Heart left ventricle (tissue), 16 donors: ENCODE data around the gene ITSN1. TPM values are rescaled to one million over a fixed set of nuclear protein-coding genes. Genes with fewer than 3 reads are reported as not detected.

ENCODE experiments used
- ATAC-seq, 4 donors: fragments of 200-7000 bp; cut with Tn5 transposase; one replicate each; pipeline ENCODE4 v1.9.1; 2020 to 2022; ENCODE audit warnings: moderate library complexity in 4 of 4, mild to moderate bottlenecking in 3 of 4, moderate number of reproducible peaks in 1 of 4
- DNase-seq, 5 donors: peaks; one replicate each; pipeline ENCODE4 v3.0.0-alpha.2; 2020
- H3K27ac ChIP-seq, 12 donors: fragments of 200-600 bp; sonication (generic) in 4 of 12; one replicate each; pipeline versions ENCODE4 v1.5.0 to v1.8.0; 2016 to 2022; ENCODE audit warnings: mild to moderate bottlenecking in 2 of 12
- H3K27me3 ChIP-seq, 9 donors: fragments of 200-600 bp; sonication (generic) in 2 of 9; one replicate each; pipeline versions ENCODE4 v1.5.1 to v1.8.0; 2016 to 2022; ENCODE audit warnings: mild to moderate bottlenecking in 3 of 9
- H3K36me3 ChIP-seq, 9 donors: fragments of 200-600 bp; sonication (generic) in 2 of 9; one replicate each; pipeline versions ENCODE4 v1.5.0 to v1.8.0; 2018 to 2022; ENCODE audit warnings: mild to moderate bottlenecking in 2 of 9
- H3K4me1 ChIP-seq, 12 donors: fragments of 200-600 bp; sonication (generic) in 4 of 12; one replicate each; pipeline versions ENCODE4 v1.5.0 to v1.8.0; 2016 to 2022; ENCODE audit warnings: mild to moderate bottlenecking in 3 of 12
- H3K4me3 ChIP-seq, 12 donors: fragments of 200-600 bp; sonication (generic) in 4 of 12; one replicate each; pipeline versions ENCODE4 v1.5.0 to v1.8.0; 2017 to 2022; ENCODE audit warnings: mild to moderate bottlenecking in 9 of 12, moderate library complexity in 4 of 12
- H3K9me3 ChIP-seq, 12 donors: fragments of 200-600 bp; sonication (generic) in 4 of 12; one replicate each; pipeline versions ENCODE4 v1.5.0 to v1.8.0; 2016 to 2022; ENCODE audit warnings: mild to moderate bottlenecking in 1 of 12
- POLR2A ChIP-seq, 2 donors: fragments of 450-650 bp; IDR thresholded peaks; one replicate each; pipeline ENCODE4 v1.6.1; 2017; ENCODE audit warnings: antibody characterized with exemption in 2 of 2, mild to moderate bottlenecking in 2 of 2, moderate library complexity in 2 of 2
- WGBS, 4 donors: extraction: QIAGEN DNeasy Blood & Tissue Kit in 2 of 4; methylation state at CpG; one replicate each; pipeline versions ENCODE4 v1.1.5 to v1.1.7; 2013 to 2018; 5-methylcytosine and 5-hydroxymethylcytosine counted together
- intact Hi-C, 10 donors: fragments of 100-400 bp; cut with DNase I; formaldehyde crosslinking; loops; one replicate each; pipeline versions ENCODE4 v1.11.1 to v1.14.2; 2022
- polyA plus RNA-seq, 2 donors: library from polyadenylated mRNA; stranded (reverse); fragments of 200-250 nt; gene quantifications; one replicate each; pipeline ENCODE4 v1.2.3, GENCODE V29; 2013
- total RNA-seq, 9 donors: library from RNA; depleted of rRNA in 2 of 9; stranded (reverse); fragments of >200 nt in 2 of 9; fragmentation: NEBNext Ultra II Directional in 3 of 9; extraction: Animal tissue kit (Norgen Biotek cat#: 25700) in 3 of 9; gene quantifications; one replicate each; pipeline versions ENCODE4 v1.1.0 to v1.2.4, GENCODE V29; 2016 to 2023
- TF ChIP-seq, protein P1 (sequence below), 12 donors: fragments of 200-600 bp; sonication (generic) in 4 of 12; IDR thresholded peaks; one replicate each; pipeline versions ENCODE4 v1.5.0 to v1.8.0; 2018 to 2022; ENCODE audit warnings: antibody characterized with exemption in 12 of 12, mild to moderate bottlenecking in 5 of 12
- donor health status: ischemic (EF 13 %, LVEDD 7.1; RV severe dilation, severe dysfunction).
- donor health status: healthy with polysubstance abuse.
- donor health status: DM: no; HTN: yes; CAD: no.
- donor health status: DM: no; HTN: no; CAD: no.
- donor health status: ischemic (EF 25% LVEDD 6.9; RV normal size, moderate dysfunction).
- donor health status: ischemic (EF 25% LVEDD 5.7; RV mildly dilated, moderate dysfunction).
- donor health status: healthy.
- donor health status: DM: yes; HTN: yes; CAD: no.
- donor health status: ischemic (EF 35%, LVEDD 5.7; RV mildly dilated, moderate dysfunction).
- donor health status: nonischemic (EF 11% LVEDD 7.7; RV severe dilation, severe dysfunction).
- donor health status: DM: yes; HTN: yes; CAD: no.
- donor health status: PGD.
- donor health status: ischemic (EF 29% LVEDD 5.4; RV normal size, mild dysfunction).
- donor health status: nonischemic (EF 23%, LVEDD 6.1; RV moderate dilation, normal function).

Gene ITSN1
- total and polyA plus RNA-seq, 11 donors, result 17.2 to 51.5 (median 34.0) TPM

DNA sequence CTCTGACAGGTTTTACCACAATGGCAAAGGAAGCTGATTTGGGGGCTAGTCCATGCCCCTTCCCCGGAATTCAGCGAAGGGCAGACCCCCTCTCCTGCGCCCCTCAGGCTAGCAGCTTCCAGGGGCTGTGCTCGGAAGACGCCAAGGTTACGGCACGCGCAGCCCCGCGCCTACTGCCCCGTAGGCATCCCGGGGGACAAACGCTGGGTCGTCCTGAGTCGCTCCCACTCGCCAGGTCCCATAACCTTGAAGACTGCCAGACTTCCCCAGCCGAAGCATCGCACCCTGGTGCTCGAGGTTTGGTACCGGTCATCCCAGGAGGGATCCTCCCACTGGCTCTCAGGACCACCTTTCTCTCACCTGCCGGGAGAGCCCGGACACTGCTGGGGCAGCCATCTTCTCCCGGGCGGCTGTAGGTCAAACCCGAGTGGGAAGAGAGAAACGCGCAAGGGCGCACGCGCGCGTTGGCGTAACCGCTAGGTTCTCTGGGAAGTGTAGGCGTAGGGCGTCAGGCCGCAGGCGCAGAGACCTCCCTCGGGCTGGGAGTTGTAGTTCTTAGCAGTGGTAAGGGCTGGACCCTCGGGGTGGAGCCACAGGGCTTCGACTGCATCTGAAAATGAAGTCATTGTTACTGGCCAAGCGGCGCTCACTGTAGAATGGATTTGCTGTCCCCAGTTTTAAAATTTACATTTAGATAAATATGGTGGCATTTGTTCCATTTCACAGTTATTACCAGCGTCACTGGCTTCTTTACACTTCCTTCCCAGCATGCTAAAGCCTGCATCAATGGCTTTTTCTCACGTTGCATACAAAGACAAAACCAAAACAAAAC is 273.3 kb downstream of the ITSN1 start, which contains the start of gene ATP5PO:
Gene ATP5PO, minus strand, starts transcription at position 437 of the 832 bp plus-strand sequence. Its CDS starts 41 bp downstream, at position 396.
- WGBS, 4 donors, result 0 to 1% (median 0%) methylated on average over 36 to 45 of the region's 45 CpGs
- intact Hi-C loops, result loop anchor here in 1 of 10 donors (10.0 kb wide), 1 partner anchor 159 kb away; the partner anchor contains the start of genes MRPS6 and SLC5A3
- Histone ChIP-seq H3K9me3 (no peaks in the 10 kb centered on the region), H3K36me3 (peaks cover 0 to 37% (median 29%) of the 10 kb centered on the region in 9 donors), H3K4me1 (peaks cover 0 to 40% (median 22%) of the 10 kb centered on the region in 12 donors), H3K27ac (peak within 1 kb of the TSS; percentile 77 to 99 (median 93)), H3K4me3 (peak within 1 kb of the TSS; percentile 63 to 98 (median 90)), H3K27me3 (no peaks in the 10 kb centered on the region)
- DNase-seq (peak; percentile 97 to 99 (median 99)), ATAC-seq (peak; percentile 99 to 100 (median 100))
- peak; percentile 44 to 92 for TF ChIP-seq POLR2A (IDR thresholded peaks at IDR 0.05)
- TF ChIP-seq, protein P1, sequence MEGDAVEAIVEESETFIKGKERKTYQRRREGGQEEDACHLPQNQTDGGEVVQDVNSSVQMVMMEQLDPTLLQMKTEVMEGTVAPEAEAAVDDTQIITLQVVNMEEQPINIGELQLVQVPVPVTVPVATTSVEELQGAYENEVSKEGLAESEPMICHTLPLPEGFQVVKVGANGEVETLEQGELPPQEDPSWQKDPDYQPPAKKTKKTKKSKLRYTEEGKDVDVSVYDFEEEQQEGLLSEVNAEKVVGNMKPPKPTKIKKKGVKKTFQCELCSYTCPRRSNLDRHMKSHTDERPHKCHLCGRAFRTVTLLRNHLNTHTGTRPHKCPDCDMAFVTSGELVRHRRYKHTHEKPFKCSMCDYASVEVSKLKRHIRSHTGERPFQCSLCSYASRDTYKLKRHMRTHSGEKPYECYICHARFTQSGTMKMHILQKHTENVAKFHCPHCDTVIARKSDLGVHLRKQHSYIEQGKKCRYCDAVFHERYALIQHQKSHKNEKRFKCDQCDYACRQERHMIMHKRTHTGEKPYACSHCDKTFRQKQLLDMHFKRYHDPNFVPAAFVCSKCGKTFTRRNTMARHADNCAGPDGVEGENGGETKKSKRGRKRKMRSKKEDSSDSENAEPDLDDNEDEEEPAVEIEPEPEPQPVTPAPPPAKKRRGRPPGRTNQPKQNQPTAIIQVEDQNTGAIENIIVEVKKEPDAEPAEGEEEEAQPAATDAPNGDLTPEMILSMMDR (IDR thresholded peaks at IDR 0.05), result peak in 1 of 12 donors; percentile 6

DNA sequence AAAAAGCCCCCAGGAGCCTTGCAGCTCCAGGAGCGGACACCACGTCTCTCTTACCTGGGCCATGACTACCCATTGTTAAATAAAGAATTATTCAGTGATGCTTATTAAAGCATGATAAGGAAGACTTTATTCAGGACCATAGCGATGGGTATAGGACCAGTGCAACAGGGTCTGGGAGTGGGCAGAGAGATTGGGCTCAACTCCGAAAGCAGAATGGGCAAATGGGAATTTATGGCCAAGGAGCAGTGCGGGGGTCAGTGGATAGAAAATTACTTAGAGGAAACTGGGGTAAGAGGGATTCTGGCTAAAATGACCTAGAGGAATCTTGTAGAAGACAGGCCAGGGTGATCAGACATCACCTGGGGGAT is 273.9 kb downstream of the ITSN1 start:
- no peak for TF ChIP-seq POLR2A (IDR thresholded peaks at IDR 0.05)
- TF ChIP-seq, protein P1 (IDR thresholded peaks at IDR 0.05), result no peak
- H3K4me1 ChIP-seq, result peaks cover 0 to 35% (median 22%) of the 10 kb centered on the region in 12 donors
- no peaks in the 10 kb centered on the region for H3K27me3 ChIP-seq
- intact Hi-C loops, result loop anchor here in 1 of 10 donors (10.0 kb wide), 1 partner anchor 159 kb away; the partner anchor contains the start of genes MRPS6 and SLC5A3
- 58 to 61% (median 60%) methylated on average over 5 of the region's 5 CpGs for WGBS, 4 donors
- peak in 1 of 4 donors; percentile 5 for ATAC-seq
- peak overlapping the region in 11 of 12 donors; percentile 19 to 99 (median 93) for H3K27ac ChIP-seq
- H3K4me3 ChIP-seq, result peak overlapping the region; percentile 24 to 98 (median 90)
- no peak for DNase-seq
- H3K9me3 ChIP-seq, result no peaks in the 10 kb centered on the region
- H3K36me3 ChIP-seq, result peaks cover 0 to 31% (median 23%) of the 10 kb centered on the region in 9 donors

- Histone ChIP-seq H3K4me1 (peaks cover 0 to 32% (median 22%) of the 10 kb centered on the region in 12 donors), H3K27me3 (no peaks in the 10 kb centered on the region), H3K4me3 (no peak overlapping the region), H3K9me3 (no peaks in the 10 kb centered on the region), H3K27ac (no peak overlapping the region), H3K36me3 (peaks cover 0 to 19% (median 11%) of the 10 kb centered on the region in 9 donors)
- ATAC-seq (no peak), DNase-seq (no peak)
- no peak for TF ChIP-seq POLR2A (IDR thresholded peaks at IDR 0.05)
- TF ChIP-seq, protein P1 (IDR thresholded peaks at IDR 0.05), result no peak
- intact Hi-C loops, result loop anchor here in 1 of 10 donors (10.0 kb wide), 1 partner anchor 157 kb away; the partner anchor contains the start of genes MRPS6 and SLC5A3
- WGBS, 4 donors, result 86 to 90% (median 88%) methylated on average over 4 of the region's 4 CpGs
These were observed 275.1 kb downstream of the ITSN1 start for GRCh38 chr21:33917421-33917820.
